ENCODE measurements around the gene PHRF1. TPM values are rescaled to one million over a fixed set of nuclear protein-coding genes. Genes with fewer than 3 reads are reported as not detected.

Gene PHRF1
- total RNA-seq, 1 donor from 2014 or later, result 25.4 TPM

DNA sequence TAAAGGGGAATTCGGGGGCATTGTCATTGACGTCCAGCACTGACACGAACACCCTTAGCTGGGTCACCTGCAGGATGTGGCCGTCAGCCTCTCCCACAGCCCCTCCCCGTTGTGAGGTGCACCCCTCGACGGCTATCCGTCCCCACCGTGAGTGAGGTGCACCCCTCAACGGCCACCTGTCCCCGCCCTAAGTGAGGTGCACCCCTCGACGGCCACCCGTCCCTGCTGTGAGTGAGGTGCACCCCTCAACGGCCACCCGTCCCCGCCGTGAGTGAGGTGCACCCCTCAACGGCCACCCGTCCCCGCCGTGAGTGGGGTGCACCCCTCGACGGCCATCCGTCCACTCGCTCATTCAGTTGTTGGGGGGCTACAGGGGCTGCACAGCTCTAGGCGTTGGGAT is 45.6 kb downstream of the PHRF1 start:
- H3K27me3 ChIP-seq, result no peaks in the 10 kb centered on the region
- no peaks in the 10 kb centered on the region for H3K9me3 ChIP-seq
- no peak overlapping the region for H3K4me3 ChIP-seq
- no peak for DNase-seq (ENCODE audit: low spot score in 2 of 2)
- TF ChIP-seq, protein P1, sequence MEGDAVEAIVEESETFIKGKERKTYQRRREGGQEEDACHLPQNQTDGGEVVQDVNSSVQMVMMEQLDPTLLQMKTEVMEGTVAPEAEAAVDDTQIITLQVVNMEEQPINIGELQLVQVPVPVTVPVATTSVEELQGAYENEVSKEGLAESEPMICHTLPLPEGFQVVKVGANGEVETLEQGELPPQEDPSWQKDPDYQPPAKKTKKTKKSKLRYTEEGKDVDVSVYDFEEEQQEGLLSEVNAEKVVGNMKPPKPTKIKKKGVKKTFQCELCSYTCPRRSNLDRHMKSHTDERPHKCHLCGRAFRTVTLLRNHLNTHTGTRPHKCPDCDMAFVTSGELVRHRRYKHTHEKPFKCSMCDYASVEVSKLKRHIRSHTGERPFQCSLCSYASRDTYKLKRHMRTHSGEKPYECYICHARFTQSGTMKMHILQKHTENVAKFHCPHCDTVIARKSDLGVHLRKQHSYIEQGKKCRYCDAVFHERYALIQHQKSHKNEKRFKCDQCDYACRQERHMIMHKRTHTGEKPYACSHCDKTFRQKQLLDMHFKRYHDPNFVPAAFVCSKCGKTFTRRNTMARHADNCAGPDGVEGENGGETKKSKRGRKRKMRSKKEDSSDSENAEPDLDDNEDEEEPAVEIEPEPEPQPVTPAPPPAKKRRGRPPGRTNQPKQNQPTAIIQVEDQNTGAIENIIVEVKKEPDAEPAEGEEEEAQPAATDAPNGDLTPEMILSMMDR (IDR thresholded peaks at IDR 0.05), result no peak
- intact Hi-C loops (cut with DNase I), result no loop called here
- H3K27ac ChIP-seq, result no peak overlapping the region
- no peaks in the 10 kb centered on the region for H3K4me1 ChIP-seq
- peaks cover 0 to 8% of the 10 kb centered on the region in 2 donors for H3K36me3 ChIP-seq

DNA sequence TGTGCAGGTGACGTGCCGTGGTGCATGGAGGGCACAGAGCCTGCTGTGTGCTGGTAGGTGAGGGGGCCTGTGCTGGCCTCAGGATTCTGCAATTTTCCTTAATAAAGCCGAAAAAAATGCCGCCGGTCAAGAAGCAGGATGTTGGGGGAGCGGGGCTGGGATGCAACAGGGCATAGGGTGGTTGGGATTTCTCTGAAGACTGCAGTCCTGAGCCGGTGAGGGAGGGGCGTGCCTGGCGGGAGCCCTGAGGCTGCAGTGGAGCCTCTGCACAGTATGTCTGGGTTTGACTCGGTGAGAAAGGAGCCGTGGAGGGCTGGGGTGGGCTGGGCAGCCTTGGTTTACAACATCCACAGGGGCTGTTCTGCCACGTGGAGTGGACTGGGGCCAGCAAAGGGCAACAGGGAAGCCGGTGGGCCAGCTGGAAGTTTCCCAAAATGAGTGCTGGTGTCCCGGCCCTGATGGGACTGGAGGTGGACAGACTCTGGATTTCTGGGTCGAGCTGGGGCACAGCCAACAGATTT is 47.1 kb downstream of the PHRF1 start:
- DNase-seq (ENCODE audit: low spot score in 2 of 2), result no peak
- no peak overlapping the region for H3K4me3 ChIP-seq
- intact Hi-C loops (cut with DNase I), result no loop called here
- H3K36me3 ChIP-seq, result peaks cover 0 to 8% of the 10 kb centered on the region in 2 donors
- TF ChIP-seq, protein P1 (IDR thresholded peaks at IDR 0.05), result no peak
- no peak overlapping the region for H3K27ac ChIP-seq
- H3K9me3 ChIP-seq, result no peaks in the 10 kb centered on the region
- no peaks in the 10 kb centered on the region for H3K27me3 ChIP-seq
- H3K4me1 ChIP-seq, result peaks cover 0 to 4% of the 10 kb centered on the region in 2 donors

DNA sequence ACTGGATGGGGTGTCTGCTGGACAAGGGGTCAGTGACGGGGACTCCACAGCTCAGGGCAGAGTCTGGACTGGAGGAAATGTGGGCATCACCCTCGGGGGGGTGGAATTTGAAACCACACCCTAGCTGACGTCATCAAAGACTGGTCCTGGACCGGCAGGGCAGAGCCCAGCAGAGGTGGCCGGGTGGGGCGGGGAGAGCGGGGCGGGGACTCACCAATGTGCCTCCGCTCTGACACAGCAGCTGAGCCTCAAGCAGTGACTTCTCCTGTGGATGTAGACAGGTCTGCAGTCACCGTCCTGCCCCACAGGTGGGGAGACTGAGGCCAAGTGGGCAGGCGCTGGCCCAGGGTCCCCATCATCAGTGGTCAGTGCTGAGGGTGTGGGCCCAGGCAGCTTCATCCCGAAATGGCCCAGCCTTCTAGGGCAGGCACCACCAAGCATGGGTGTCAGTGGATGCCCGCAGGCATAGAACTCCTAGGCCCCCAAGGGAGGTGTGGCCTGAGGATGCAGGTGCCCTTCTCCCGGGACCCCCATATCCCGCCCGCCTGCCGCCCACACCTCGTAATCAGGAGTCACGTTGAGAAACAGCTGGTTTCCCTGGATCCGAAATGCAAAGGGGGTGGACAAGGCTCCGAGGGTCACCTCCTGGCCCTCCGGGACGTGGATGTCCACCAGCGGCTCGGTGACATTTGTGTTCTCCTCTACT is 47.9 kb downstream of the PHRF1 start:
- TF ChIP-seq, protein P1 (IDR thresholded peaks at IDR 0.05), result no peak
- Histone ChIP-seq H3K4me1 (peaks cover 0 to 7% of the 10 kb centered on the region in 2 donors), H3K9me3 (no peaks in the 10 kb centered on the region), H3K4me3 (no peak overlapping the region), H3K36me3 (peaks cover 0 to 8% of the 10 kb centered on the region in 2 donors), H3K27ac (no peak overlapping the region), H3K27me3 (no peaks in the 10 kb centered on the region)
- DNase-seq (ENCODE audit: low spot score in 2 of 2), result no peak
- intact Hi-C loops (cut with DNase I), result no loop called here

DNA sequence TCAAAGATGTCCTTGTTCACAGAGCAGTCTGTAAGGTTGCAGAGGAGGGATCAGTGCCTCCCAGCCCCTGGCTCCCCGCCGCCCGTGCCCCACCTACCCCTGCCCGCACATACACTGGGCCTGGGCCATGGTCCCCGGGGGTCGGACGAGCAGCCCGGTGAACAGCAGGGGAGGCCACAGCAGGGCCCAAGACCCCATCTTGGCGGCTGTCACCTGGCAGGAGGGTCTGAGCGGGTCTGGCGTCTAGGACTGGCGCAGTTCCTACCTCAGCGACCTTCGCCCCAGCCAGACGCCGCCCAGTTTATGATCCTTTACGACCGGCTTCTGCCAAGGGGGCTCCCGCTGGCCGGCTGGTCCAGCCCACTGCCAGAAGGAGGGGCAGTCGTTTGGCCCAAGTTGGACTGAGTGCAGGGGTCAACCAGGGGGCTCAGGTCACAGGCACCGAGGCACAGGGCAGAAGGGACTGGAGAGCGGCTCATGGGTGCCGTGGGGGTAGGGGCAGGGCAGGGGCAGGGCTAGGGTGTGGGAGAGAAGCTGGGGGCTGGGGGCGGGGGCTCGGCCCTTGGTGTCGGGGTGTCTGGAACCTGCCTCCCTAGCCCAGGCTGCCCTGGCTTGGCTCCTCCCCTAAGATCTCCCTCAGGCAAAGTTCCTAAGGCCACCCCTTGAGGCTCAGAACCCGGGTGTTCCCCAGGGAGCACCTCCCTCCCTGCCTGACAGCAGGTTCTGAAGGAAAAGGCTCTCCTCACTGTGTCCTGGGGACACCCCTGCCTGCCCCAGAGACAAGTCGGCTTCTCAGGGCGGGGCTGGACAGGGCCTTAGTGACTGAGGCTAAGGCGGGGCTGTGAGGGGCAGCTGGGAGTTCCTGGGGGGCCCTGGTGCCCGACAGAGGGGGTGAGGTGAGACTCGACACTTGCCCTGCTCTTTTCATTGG is 48.7 kb downstream of the PHRF1 start, which contains the start of gene CDHR5:
TSS of gene CDHR5 (minus strand) at position 251 of the 931 bp plus-strand sequence. CDS start at position 198, 53 bp downstream.
- no peak within 1 kb of the TSS for H3K4me3 ChIP-seq
- intact Hi-C loops (cut with DNase I), result loop anchor here (5.0 kb wide), 1 partner anchor 68 kb away; no protein-coding TSS in a partner anchor
- TF ChIP-seq, protein P1 (IDR thresholded peaks at IDR 0.05), result no peak

DNA sequence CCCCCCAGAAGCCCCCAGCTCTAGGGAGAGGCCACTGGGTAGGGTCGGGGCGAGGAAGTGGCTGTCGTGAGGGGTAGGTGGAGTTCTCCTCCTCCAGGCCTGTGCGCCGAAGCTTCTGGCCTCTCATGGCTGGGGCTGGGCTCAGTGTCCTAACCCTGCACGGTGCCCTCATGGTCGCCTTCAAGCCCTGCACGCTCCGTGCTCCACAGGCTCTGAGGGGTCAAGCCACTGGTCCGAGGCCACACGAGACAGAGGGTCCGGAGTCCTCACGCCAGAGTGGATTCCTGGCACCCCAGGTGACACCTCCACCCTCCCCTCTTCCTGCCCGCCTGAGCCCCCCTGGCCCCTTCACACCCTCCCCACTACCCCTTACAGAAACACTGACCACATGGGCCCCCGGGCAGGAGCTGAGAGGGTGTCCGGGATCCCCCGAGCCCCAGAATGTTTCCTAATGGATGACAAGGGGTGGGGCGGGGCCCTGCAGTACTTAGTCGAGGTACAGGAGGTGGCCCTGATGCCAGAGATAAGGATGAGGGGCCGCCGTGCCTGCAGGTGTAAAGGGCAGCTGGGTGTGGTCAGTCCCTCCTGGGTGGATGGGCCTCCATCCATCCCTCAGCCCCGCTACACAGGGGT is 49.5 kb downstream of the PHRF1 start:
- TF ChIP-seq, protein P1 (IDR thresholded peaks at IDR 0.05), result no peak
- Histone ChIP-seq H3K9me3 (no peaks in the 10 kb centered on the region), H3K27ac (no peak overlapping the region), H3K36me3 (no peaks in the 10 kb centered on the region), H3K27me3 (no peaks in the 10 kb centered on the region), H3K4me3 (no peak overlapping the region), H3K4me1 (peaks cover 0 to 8% of the 10 kb centered on the region in 2 donors)
- DNase-seq (ENCODE audit: low spot score in 2 of 2), result no peak
- intact Hi-C loops (cut with DNase I), result loop anchor here (5.0 kb wide), 1 partner anchor 68 kb away; no protein-coding TSS in a partner anchor

More for the DNA sequence above, 48.7 kb downstream of the PHRF1 start, which contains the start of gene CDHR5:
- H3K9me3 ChIP-seq, result no peaks in the 10 kb centered on the region
- H3K36me3 ChIP-seq, result peaks cover 0 to 1% of the 10 kb centered on the region in 2 donors
- no peak for DNase-seq (ENCODE audit: low spot score in 2 of 2)
- H3K4me1 ChIP-seq, result peaks cover 0 to 8% of the 10 kb centered on the region in 2 donors
- H3K27me3 ChIP-seq, result no peaks in the 10 kb centered on the region
- no peak within 1 kb of the TSS for H3K27ac ChIP-seq
